ENCODE results near the gene TCF21.
"Not testable (repeated sequence)": the region's sequence is repeated elsewhere in the genome, so short reads cannot be mapped to it uniquely, and the experiment has no call there.

Gene TCF21

GRCh38 chr6:133936352-133936751 is 47.4 kb downstream of the TCF21 start:
- not testable (repeated sequence) for DNase-seq

- DNase-seq: no peak
Observed at GRCh38 chr6:133937909-133938308, 49.0 kb downstream of the TCF21 start.

GRCh38 chr6:133938533-133938932 is 49.6 kb downstream of the TCF21 start:
- DNase-seq: no peak

- no peak for DNase-seq
Observed at GRCh38 chr6:133939778-133940667, 51.1 kb downstream of the TCF21 start.

All from NCI-H2081 treated with DMSO at 0.1 percent for 48 hours (cell line).